Upper lobe of left lung (tissue), 4 donors: ENCODE data around the gene SYNDIG1L.

Experiments used
- CTCF ChIP-seq, 6 experiments: fragments of 450-650 bp in 4 of 6; fragments of 200-600 bp in 2 of 6; sonication (generic) in 2 of 6; IDR thresholded peaks; one replicate each; pipeline ENCODE4 v1.5.1; 2016 to 2019; ENCODE audit warnings: antibody characterized with exemption in 6 of 6
- EP300 ChIP-seq, 4 donors: sonication (generic); formaldehyde crosslinking; IDR thresholded peaks; one replicate each; pipeline ENCODE4 v1.5.1; 2017; ENCODE audit warnings: antibody characterized with exemption in 4 of 4, control low read depth in 2 of 4
- POLR2A ChIP-seq, 4 donors: fragments of 450-650 bp; IDR thresholded peaks; one replicate each; pipeline ENCODE4 v1.5.1; 2016 to 2017; ENCODE audit warnings: antibody characterized with exemption in 4 of 4, mild to moderate bottlenecking in 2 of 4

GRCh38 chr14:74380845-74381244, 45.2 kb downstream of the SYNDIG1L start:
- TF ChIP-seq CTCF (IDR thresholded peaks at IDR 0.05) = no peak
- TF ChIP-seq POLR2A (IDR thresholded peaks at IDR 0.05) = no peak
- TF ChIP-seq EP300 (IDR thresholded peaks at IDR 0.05) = no peak
